GM12891 (cell line): ENCODE results near the gene EID1.

Experiments used
- DNase-seq: peaks from one replicate; pipeline ENCODE4 v3.0.0; 2011; ENCODE audit warnings: low spot score; ENCODE audit not compliant: insufficient read length
- FAIRE-seq: peaks from 2 replicates; lab custom pipeline; 2011; peaks lifted over from hg19 to GRCh38; lab: Jason Lieb, UNC
- PAX5 ChIP-seq: IDR thresholded peaks from 2 replicates; pipeline ENCODE4 v1.6.1; 2011; ENCODE audit warnings: low read length, moderate library complexity, mild to moderate bottlenecking; ENCODE audit not compliant: insufficient read depth, severe bottlenecking
- POLR2A ChIP-seq: IDR thresholded peaks from 2 replicates; pipeline ENCODE4 v1.6.1; 2011; ENCODE audit warnings: low read depth, low read length, control low read depth
- POLR2AphosphoS5 ChIP-seq: IDR thresholded peaks from 2 replicates; pipeline ENCODE4 v1.6.1; 2011; ENCODE audit warnings: low read depth, low read length, control low read depth
- POU2F2 ChIP-seq: IDR thresholded peaks from 2 replicates; pipeline ENCODE4 v1.6.1; 2011; ENCODE audit warnings: low read depth, mild to moderate bottlenecking, control low read depth, low read length, moderate library complexity
- SPI1 ChIP-seq: IDR thresholded peaks from 2 replicates; pipeline ENCODE4 v1.6.1; 2011; ENCODE audit warnings: low read depth, low read length, control low read depth
- TAF1 ChIP-seq: IDR thresholded peaks from 2 replicates; pipeline ENCODE4 v1.6.1; 2011; ENCODE audit warnings: low read depth, low read length, control low read depth

The EID1 gene

DNA sequence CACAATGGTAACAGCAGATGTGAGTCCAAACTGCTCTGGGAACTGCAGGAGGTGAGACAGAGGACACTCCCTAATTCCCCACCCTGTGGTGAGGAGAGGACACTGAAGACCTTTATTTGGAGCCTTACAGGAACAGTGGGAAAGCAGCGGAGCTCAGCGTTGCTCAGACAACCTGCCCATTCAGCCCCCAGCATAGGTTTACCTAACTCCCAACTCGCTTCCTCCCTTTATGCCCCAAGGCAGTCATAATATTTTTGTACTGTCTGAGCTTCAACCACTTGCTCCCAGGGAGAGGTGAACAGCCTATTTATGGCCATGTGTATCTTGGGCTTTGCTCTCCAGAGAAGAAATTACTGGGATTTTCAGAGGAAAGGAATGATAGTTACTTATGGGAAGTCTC, 51.7 kb downstream of the EID1 start:
- TF ChIP-seq POLR2AphosphoS5: no peak
- TF ChIP-seq PAX5: no peak
- no peak for TF ChIP-seq POLR2A
- no peak for TF ChIP-seq POU2F2
- no peak for TF ChIP-seq TAF1
- TF ChIP-seq SPI1: no peak
- FAIRE-seq (no peak), DNase-seq (no peak)
